Measurements from ENCODE around the gene MYBPC2. TPM values are rescaled to one million over a fixed set of nuclear protein-coding genes. Genes with fewer than 3 reads are reported as not detected.

The MYBPC2 gene
- total RNA-seq, 4 donors from 2014 or later, result 0.21 TPM; not detected in 3

GRCh38 chr19:50512999-50513745 lies 80.5 kb downstream of the MYBPC2 start:
- H3K4me3 ChIP-seq, result no peak overlapping the region
- no peaks in the 10 kb centered on the region for H3K27me3 ChIP-seq
- no peak for DNase-seq (ENCODE audit: low spot score in 2 of 2)
- WGBS, 2 donors, result 53 to 55% methylated on average over 12 of the region's 12 CpGs
- no peak for TF ChIP-seq EP300 (IDR thresholded peaks at IDR 0.05)
- TF ChIP-seq POLR2A (IDR thresholded peaks at IDR 0.05), result no peak
- TF ChIP-seq CTCF (IDR thresholded peaks at IDR 0.05), result no peak
- H3K4me1 ChIP-seq, result peaks cover 0 to 34% (median 10%) of the 10 kb centered on the region in 4 donors
- peaks cover 0 to 7% (median 0%) of the 10 kb centered on the region in 3 donors for H3K36me3 ChIP-seq
- no peaks in the 10 kb centered on the region for H3K9me3 ChIP-seq
- no peak overlapping the region for H3K27ac ChIP-seq

GRCh38 chr19:50513746-50514345 lies 81.2 kb downstream of the MYBPC2 start, which contains the start of gene ASPDH:
ASPDH (minus strand) TSS chr19:50513913; CDS start chr19:50513823, 90 bp downstream.
- Histone ChIP-seq H3K4me3 (no peak within 1 kb of the TSS), H3K4me1 (peaks cover 0 to 34% (median 10%) of the 10 kb centered on the region in 4 donors), H3K9me3 (no peaks in the 10 kb centered on the region), H3K27me3 (no peaks in the 10 kb centered on the region), H3K27ac (no peak within 1 kb of the TSS), H3K36me3 (peaks cover 0 to 4% (median 0%) of the 10 kb centered on the region in 3 donors)
- DNase-seq (ENCODE audit: low spot score in 2 of 2), result no peak
- 26 to 31% methylated on average over 16 to 21 of the region's 22 CpGs for WGBS, 2 donors
- TF ChIP-seq CTCF (IDR thresholded peaks at IDR 0.05) (no peak), EP300 (IDR thresholded peaks at IDR 0.05) (no peak), POLR2A (IDR thresholded peaks at IDR 0.05) (no peak)

GRCh38 chr19:50514346-50515167 lies 81.9 kb downstream of the MYBPC2 start:
- Histone ChIP-seq H3K36me3 (no peaks in the 10 kb centered on the region), H3K9me3 (no peaks in the 10 kb centered on the region), H3K4me1 (peaks cover 0 to 29% (median 10%) of the 10 kb centered on the region in 4 donors), H3K27ac (no peak overlapping the region), H3K4me3 (no peak overlapping the region), H3K27me3 (no peaks in the 10 kb centered on the region)
- TF ChIP-seq CTCF (IDR thresholded peaks at IDR 0.05), result no peak
- TF ChIP-seq EP300 (IDR thresholded peaks at IDR 0.05), result no peak
- no peak for TF ChIP-seq POLR2A (IDR thresholded peaks at IDR 0.05)
- WGBS, 2 donors, result 51 to 58% methylated on average over 35 of the region's 38 CpGs
- no peak for DNase-seq (ENCODE audit: low spot score in 2 of 2)

- 69 to 80% methylated on average over 7 to 10 of the region's 11 CpGs for WGBS, 2 donors
- Histone ChIP-seq H3K27me3 (no peaks in the 10 kb centered on the region), H3K27ac (no peak overlapping the region), H3K4me3 (no peak overlapping the region), H3K4me1 (peaks cover 0 to 23% (median 7%) of the 10 kb centered on the region in 4 donors), H3K9me3 (no peaks in the 10 kb centered on the region), H3K36me3 (no peaks in the 10 kb centered on the region)
- no peak for DNase-seq (ENCODE audit: low spot score in 2 of 2)
- no peak for TF ChIP-seq POLR2A (IDR thresholded peaks at IDR 0.05)
- TF ChIP-seq CTCF (IDR thresholded peaks at IDR 0.05), result no peak
- no peak for TF ChIP-seq EP300 (IDR thresholded peaks at IDR 0.05)
Measured at GRCh38 chr19:50515168-50515561, 82.5 kb downstream of the MYBPC2 start.

Other genes starting within 250 kb of the MYBPC2 start
- gene MYH14, start 229.3 kb upstream of the MYBPC2 start, total RNA-seq, result 10 to 100 TPM; 12.9 to 30.3 (median 15.3) TPM
- gene KCNC3, start 103.5 kb upstream of the MYBPC2 start, total RNA-seq, result 1 to 10 TPM in 1 of 4 donors, under 1 TPM in 3; 0.21 to 1.2 (median 0.71) TPM
- gene NAPSA, start 67.3 kb upstream of the MYBPC2 start, total RNA-seq, result 1 to 10 TPM in 1 of 4 donors, under 1 TPM in 1, not detected in 2; 0.39 to 2.1 TPM
- gene NR1H2, start 56.4 kb upstream of the MYBPC2 start, total RNA-seq, result 100 to 1,000 TPM in 1 of 4 donors, 10 to 100 TPM in 3; 80.2 to 125 (median 93.7) TPM
- 10 to 100 TPM; 10.8 to 28.2 (median 15.5) TPM for gene POLD1, start 48.5 kb upstream of the MYBPC2 start, total RNA-seq
- 1 to 10 TPM in 1 of 4 donors, under 1 TPM in 2, not detected in 1; 0.66 to 3.5 (median 0.90) TPM for gene SPIB, start 14.0 kb upstream of the MYBPC2 start, total RNA-seq
- gene EMC10, start 43.6 kb downstream of the MYBPC2 start, total RNA-seq, result 10 to 100 TPM; 48.5 to 79.4 (median 59.7) TPM
- gene GARIN5A, start 44.0 kb downstream of the MYBPC2 start, total RNA-seq, result not detected
- 10 to 100 TPM; 32.3 to 52.2 (median 38.8) TPM for gene JOSD2, start 78.3 kb downstream of the MYBPC2 start, total RNA-seq
- not detected for gene ASPDH, start 81.0 kb downstream of the MYBPC2 start, total RNA-seq
- 1 to 10 TPM; 1.0 to 3.7 (median 2.8) TPM for gene LRRC4B, start 135.5 kb downstream of the MYBPC2 start, total RNA-seq
- not detected for gene SYT3, start 207.0 kb downstream of the MYBPC2 start, total RNA-seq
- not detected for gene C19orf81, start 216.6 kb downstream of the MYBPC2 start, total RNA-seq

Data from tibial nerve (tissue), 4 donors.